AG04449 (cell line): Measurements from ENCODE around the gene OPN5.

Experiments used
- CTCF ChIA-PET: fragments of 350-600 bp; formaldehyde crosslinking; extraction: SDS; loops from one replicate; lab custom pipeline; 2021; ENCODE audit warnings: antibody characterized with exemption; lab: Yijun Ruan, JAX
- POLR2A ChIA-PET: fragments of 400-600, 350-600 bp; formaldehyde crosslinking; extraction: SDS; loops from one replicate; lab custom pipeline; 2020; ENCODE audit warnings: antibody characterized with exemption, inconsistent platforms; lab: Yijun Ruan, JAX
- DNase-seq: peaks from one replicate; pipeline ENCODE4 v3.0.0-alpha.2; 2010; ENCODE audit warnings: low read depth, low spot score
- H3K4me3 ChIP-seq: 2 replicates; pipeline ENCODE4 v1.5.1; 2011; ENCODE audit warnings: low read depth, mild to moderate bottlenecking, control low read depth, low read length
- TF ChIP-seq, protein P1 (sequence below): IDR thresholded peaks from one replicate; pipeline ENCODE4 v1.5.1; 2011; ENCODE audit warnings: mild to moderate bottlenecking, moderate library complexity, low read length, control low read depth, inconsistent platforms; ENCODE audit not compliant: insufficient read depth; ENCODE audit errors: missing control alignments

OPN5 gene

GRCh38 chr6:47854971-47855370 lies 73.1 kb downstream of the OPN5 start:
- TF ChIP-seq, protein P1, sequence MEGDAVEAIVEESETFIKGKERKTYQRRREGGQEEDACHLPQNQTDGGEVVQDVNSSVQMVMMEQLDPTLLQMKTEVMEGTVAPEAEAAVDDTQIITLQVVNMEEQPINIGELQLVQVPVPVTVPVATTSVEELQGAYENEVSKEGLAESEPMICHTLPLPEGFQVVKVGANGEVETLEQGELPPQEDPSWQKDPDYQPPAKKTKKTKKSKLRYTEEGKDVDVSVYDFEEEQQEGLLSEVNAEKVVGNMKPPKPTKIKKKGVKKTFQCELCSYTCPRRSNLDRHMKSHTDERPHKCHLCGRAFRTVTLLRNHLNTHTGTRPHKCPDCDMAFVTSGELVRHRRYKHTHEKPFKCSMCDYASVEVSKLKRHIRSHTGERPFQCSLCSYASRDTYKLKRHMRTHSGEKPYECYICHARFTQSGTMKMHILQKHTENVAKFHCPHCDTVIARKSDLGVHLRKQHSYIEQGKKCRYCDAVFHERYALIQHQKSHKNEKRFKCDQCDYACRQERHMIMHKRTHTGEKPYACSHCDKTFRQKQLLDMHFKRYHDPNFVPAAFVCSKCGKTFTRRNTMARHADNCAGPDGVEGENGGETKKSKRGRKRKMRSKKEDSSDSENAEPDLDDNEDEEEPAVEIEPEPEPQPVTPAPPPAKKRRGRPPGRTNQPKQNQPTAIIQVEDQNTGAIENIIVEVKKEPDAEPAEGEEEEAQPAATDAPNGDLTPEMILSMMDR, result no peak
- H3K4me3 ChIP-seq, result no peak overlapping the region
- ChIA-PET POLR2A (no interaction called here), CTCF (no interaction called here)
- DNase-seq, result no peak

DNA sequence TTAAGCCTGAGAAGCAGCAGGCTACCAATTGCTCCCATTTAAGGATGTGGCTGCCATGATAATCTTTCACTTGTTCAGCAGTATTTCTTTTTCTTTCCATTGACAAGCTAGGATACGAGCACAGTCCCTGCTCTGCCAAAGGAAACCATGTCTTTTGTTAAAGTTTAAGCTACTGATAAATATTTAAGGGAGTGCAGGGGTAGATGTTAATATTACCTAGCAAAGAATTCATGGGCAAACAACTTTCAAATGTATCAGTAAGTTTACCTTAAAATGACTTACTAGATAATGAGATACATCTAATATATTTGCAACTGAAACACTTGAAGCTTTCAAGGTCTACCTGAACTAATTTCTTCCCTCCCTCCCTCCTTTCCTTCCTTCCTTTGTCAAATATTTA lies 77.3 kb downstream of the OPN5 start:
- CTCF ChIA-PET, result no interaction called here
- TF ChIP-seq, protein P1, result no peak
- DNase-seq, result no peak
- POLR2A ChIA-PET, result no interaction called here
- no peak overlapping the region for H3K4me3 ChIP-seq

GRCh38 chr6:47862731-47863130 lies 80.9 kb downstream of the OPN5 start:
- H3K4me3 ChIP-seq, result no peak overlapping the region
- DNase-seq, result no peak
- TF ChIP-seq, protein P1, result no peak
- CTCF ChIA-PET, result no interaction called here
- POLR2A ChIA-PET, result no interaction called here

- H3K4me3 ChIP-seq, result no peak overlapping the region
- DNase-seq, result no peak
- TF ChIP-seq, protein P1, result no peak
- POLR2A ChIA-PET, result no interaction called here
- CTCF ChIA-PET, result no interaction called here
These were observed 83.4 kb downstream of the OPN5 start for GRCh38 chr6:47865206-47865605.

- no peak for DNase-seq
- no peak overlapping the region for H3K4me3 ChIP-seq
- CTCF ChIA-PET, result no interaction called here
- TF ChIP-seq, protein P1, result no peak
- POLR2A ChIA-PET, result no interaction called here
These were observed 93.8 kb downstream of the OPN5 start for GRCh38 chr6:47875593-47875992.
